Heart right ventricle (tissue), 16 donors: ENCODE data around the gene CDC42BPA. TPM values are rescaled to one million over a fixed set of nuclear protein-coding genes. Genes with fewer than 3 reads are reported as not detected.

Experiments
- ATAC-seq, 8 donors: fragments of 200-7000 bp; cut with Tn5 transposase; one replicate each; pipeline ENCODE4 v1.9.1; 2020; ENCODE audit warnings: mild to moderate bottlenecking in 8 of 8, moderate library complexity in 8 of 8, moderate number of reproducible peaks in 1 of 8
- DNase-seq, 2 donors: peaks; one replicate each; pipeline ENCODE4 v3.0.0-alpha.2; 2020
- H3K27ac ChIP-seq, 10 donors: fragments of 200-600 bp; sonication (generic) in 2 of 10; one replicate each; pipeline versions ENCODE4 v1.5.0 to v1.8.0; 2020 to 2022; ENCODE audit warnings: mild to moderate bottlenecking in 3 of 10
- H3K27me3 ChIP-seq, 7 donors: fragments of 200-600 bp; one replicate each; pipeline ENCODE4 v1.8.0; 2021 to 2022; ENCODE audit warnings: mild to moderate bottlenecking in 2 of 7
- H3K36me3 ChIP-seq, 9 donors: fragments of 200-600 bp; sonication (generic) in 1 of 9; one replicate each; pipeline versions ENCODE4 v1.5.0 to v1.8.0; 2020 to 2022; ENCODE audit warnings: mild to moderate bottlenecking in 2 of 9
- H3K4me1 ChIP-seq, 9 donors: fragments of 200-600 bp; sonication (generic) in 1 of 9; one replicate each; pipeline versions ENCODE4 v1.5.0 to v1.8.0; 2020 to 2022; ENCODE audit warnings: mild to moderate bottlenecking in 4 of 9
- H3K4me3 ChIP-seq, 10 donors: fragments of 200-600 bp; sonication (generic) in 2 of 10; one replicate each; pipeline versions ENCODE4 v1.5.0 to v1.8.0; 2020 to 2022; ENCODE audit warnings: mild to moderate bottlenecking in 7 of 10, moderate library complexity in 2 of 10
- H3K9me3 ChIP-seq, 11 donors: fragments of 200-600 bp in 10 of 11; sonication (generic) in 2 of 11; one replicate each; pipeline versions ENCODE4 v1.5.0 to v1.8.0; 2013 to 2022; ENCODE audit warnings: mild to moderate bottlenecking in 2 of 11, control low read depth in 1 of 11, moderate library complexity in 1 of 11
- CTCF ChIP-seq, 9 donors: fragments of 200-600 bp; sonication (generic) in 2 of 9; IDR thresholded peaks; one replicate each; pipeline versions ENCODE4 v1.5.0 to v1.8.0; 2021 to 2022; ENCODE audit warnings: antibody characterized with exemption in 9 of 9, mild to moderate bottlenecking in 5 of 9, moderate library complexity in 1 of 9
- WGBS, 2 donors: extraction: QIAGEN DNeasy Blood & Tissue Kit; methylation state at CpG; one replicate each; pipeline ENCODE4 v1.1.7; 2013; ENCODE audit warnings: inconsistent platforms in 1 of 2; 5-methylcytosine and 5-hydroxymethylcytosine counted together
- intact Hi-C, 10 donors: fragments of 100-400 bp; cut with DNase I; formaldehyde crosslinking; loops; one replicate each; pipeline versions ENCODE4 v1.11.1 to v1.14.2; 2022
- polyA plus RNA-seq, 2 donors: library from polyadenylated mRNA; stranded (reverse); fragments of 200-250 nt; gene quantifications; one replicate each; pipeline ENCODE4 v1.2.3, GENCODE V29; 2013
- total RNA-seq, 10 donors: library from RNA; stranded (reverse); fragmentation: NEBNext Ultra II Directional in 3 of 10; extraction: Animal tissue kit (Norgen Biotek cat#: 25700) in 3 of 10; gene quantifications; one replicate each; pipeline versions ENCODE4 v1.2.1 to v1.2.4, GENCODE V29; 2021 to 2023
- donor health status: Arrhythmogenic right ventricular cardiomyopathy.
- donor health status: ischemic (EF 13 %, LVEDD 7.1; RV severe dilation, severe dysfunction).
- donor health status: healthy with polysubstance abuse.
- donor health status: DM: no; HTN: yes; CAD: no.
- donor health status: DM: no; HTN: no; CAD: no.
- donor health status: ischemic (EF 25% LVEDD 6.9; RV normal size, moderate dysfunction).
- donor health status: ischemic (EF 25% LVEDD 5.7; RV mildly dilated, moderate dysfunction).
- donor health status: healthy.
- donor health status: DM: yes; HTN: yes; CAD: no.
- donor health status: Ischemic cardiomyopathy.
- donor health status: ischemic (EF 35%, LVEDD 5.7; RV mildly dilated, moderate dysfunction).
- donor health status: nonischemic (EF 11% LVEDD 7.7; RV severe dilation, severe dysfunction).
- donor health status: DM: yes; HTN: yes; CAD: no.
- donor health status: PGD.
- donor health status: ischemic (EF 29% LVEDD 5.4; RV normal size, mild dysfunction).
- donor health status: nonischemic (EF 23%, LVEDD 6.1; RV moderate dilation, normal function).

CDC42BPA gene
- total and polyA plus RNA-seq, 12 donors = 8.6 to 39.5 (median 31.5) TPM

- peak in 3 of 9 donors; percentile 28 to 36 (median 31) for TF ChIP-seq CTCF (IDR thresholded peaks at IDR 0.05)
- intact Hi-C loops = loop anchor here in 1 of 10 donors (5.0 kb wide), 1 partner anchor 217 kb away; no protein-coding TSS in a partner anchor
These were observed 98.5 kb downstream of the CDC42BPA start for GRCh38 chr1:227219715-227220292.

GRCh38 chr1:227218870-227219573 is 99.3 kb downstream of the CDC42BPA start:
- Histone ChIP-seq H3K27ac (peak overlapping the region in 5 of 10 donors; percentile 5 to 50 (median 37)), H3K36me3 (no peaks in the 10 kb centered on the region), H3K4me1 (peaks cover 0 to 66% (median 30%) of the 10 kb centered on the region in 9 donors), H3K4me3 (no peak overlapping the region), H3K9me3 (no peaks in the 10 kb centered on the region), H3K27me3 (no peaks in the 10 kb centered on the region)
- ATAC-seq (peak in 7 of 8 donors; percentile 43 to 80 (median 60)), DNase-seq (peak in 1 of 2 donors; percentile 18)
- intact Hi-C loops = no loop called here
- TF ChIP-seq CTCF (IDR thresholded peaks at IDR 0.05) = no peak
- 51 to 52% methylated on average over 6 of the region's 6 CpGs for WGBS, 2 donors

More at GRCh38 chr1:227219715-227220292, 98.5 kb downstream of the CDC42BPA start:
- Histone ChIP-seq H3K36me3 (no peaks in the 10 kb centered on the region), H3K27ac (peak overlapping the region in 5 of 10 donors; percentile 5 to 50 (median 37)), H3K9me3 (no peaks in the 10 kb centered on the region), H3K27me3 (no peaks in the 10 kb centered on the region), H3K4me3 (no peak overlapping the region), H3K4me1 (peaks cover 0 to 62% (median 25%) of the 10 kb centered on the region in 9 donors)
- ATAC-seq (peak in 5 of 8 donors; percentile 51 to 80 (median 70)), DNase-seq (no peak)
- 58 to 73% methylated on average over 1 of the region's 1 CpG for WGBS, 2 donors

GRCh38 chr1:227215863-227216510 is 102.3 kb downstream of the CDC42BPA start:
- ATAC-seq (no peak), DNase-seq (no peak)
- intact Hi-C loops = no loop called here
- Histone ChIP-seq H3K27me3 (no peaks in the 10 kb centered on the region), H3K9me3 (no peaks in the 10 kb centered on the region), H3K27ac (no peak overlapping the region), H3K4me1 (peaks cover 0 to 51% (median 29%) of the 10 kb centered on the region in 9 donors), H3K4me3 (no peak overlapping the region), H3K36me3 (peaks cover 0 to 20% (median 0%) of the 10 kb centered on the region in 9 donors)
- no peak for TF ChIP-seq CTCF (IDR thresholded peaks at IDR 0.05)
- WGBS, 2 donors = 94 to 95% methylated on average over 2 of the region's 2 CpGs

GRCh38 chr1:227214207-227214606 is 104.1 kb downstream of the CDC42BPA start:
- TF ChIP-seq CTCF (IDR thresholded peaks at IDR 0.05) = no peak

More at GRCh38 chr1:227214207-227214606, 104.1 kb downstream of the CDC42BPA start:
- Histone ChIP-seq H3K4me1 (peaks cover 0 to 33% (median 14%) of the 10 kb centered on the region in 9 donors), H3K9me3 (no peaks in the 10 kb centered on the region), H3K4me3 (no peak overlapping the region), H3K36me3 (peaks cover 0 to 26% (median 0%) of the 10 kb centered on the region in 9 donors), H3K27ac (no peak overlapping the region), H3K27me3 (no peaks in the 10 kb centered on the region)
- intact Hi-C loops = no loop called here
- 75 to 77% methylated on average over 3 of the region's 3 CpGs for WGBS, 2 donors
- DNase-seq = no peak
- ATAC-seq = no peak
